NCI-H446 treated with DMSO at 0.1 percent for 48 hours (cell line): ENCODE measurements around the gene KCMF1.

Experiments
- DNase-seq: peaks from one replicate; lab custom pipeline; 2025; lab: John Stamatoyannopoulos, UW

Gene KCMF1

GRCh38 chr2:85022232-85022631 is 51.3 kb downstream of the KCMF1 start:
- no peak for DNase-seq

GRCh38 chr2:85024372-85025047 is 53.5 kb downstream of the KCMF1 start:
- no peak for DNase-seq

GRCh38 chr2:85032621-85033020 is 61.7 kb downstream of the KCMF1 start:
- DNase-seq = no peak

GRCh38 chr2:85033388-85033787 is 62.4 kb downstream of the KCMF1 start:
- no peak for DNase-seq

GRCh38 chr2:85034158-85034557 is 63.2 kb downstream of the KCMF1 start:
- DNase-seq = no peak

- DNase-seq = no peak
Measured at GRCh38 chr2:85037622-85038021, 66.7 kb downstream of the KCMF1 start.

GRCh38 chr2:85042330-85042729 is 71.4 kb downstream of the KCMF1 start:
- no peak for DNase-seq

GRCh38 chr2:85048534-85048933 is 77.6 kb downstream of the KCMF1 start:
- no peak for DNase-seq

GRCh38 chr2:85049236-85049635 is 78.3 kb downstream of the KCMF1 start:
- no peak for DNase-seq

GRCh38 chr2:85053802-85054201 is 82.8 kb downstream of the KCMF1 start:
- no peak for DNase-seq

- DNase-seq = no peak
Measured at GRCh38 chr2:85057226-85057962, 86.4 kb downstream of the KCMF1 start.

GRCh38 chr2:85061896-85062295 is 90.9 kb downstream of the KCMF1 start:
- DNase-seq = no peak

- no peak for DNase-seq
Measured at GRCh38 chr2:85062565-85062964, 91.6 kb downstream of the KCMF1 start.

- DNase-seq = no peak
Measured at GRCh38 chr2:85063981-85064599, 93.1 kb downstream of the KCMF1 start.

GRCh38 chr2:85064927-85065577 is 94.1 kb downstream of the KCMF1 start:
- DNase-seq = no peak

GRCh38 chr2:85066006-85066740 is 95.2 kb downstream of the KCMF1 start:
- DNase-seq = no peak

GRCh38 chr2:85066874-85067351 is 96.0 kb downstream of the KCMF1 start:
- no peak for DNase-seq

GRCh38 chr2:85071096-85071495 is 100.1 kb downstream of the KCMF1 start:
- no peak for DNase-seq

GRCh38 chr2:85073033-85073432 is 102.1 kb downstream of the KCMF1 start:
- no peak for DNase-seq

GRCh38 chr2:85076618-85077274 is 105.8 kb downstream of the KCMF1 start:
- no peak for DNase-seq

- DNase-seq = no peak
Measured at GRCh38 chr2:85077859-85078419, 107.0 kb downstream of the KCMF1 start.
